GM23248 (cell line): ENCODE measurements around the gene MRGPRD. TPM values are rescaled to one million over a fixed set of nuclear protein-coding genes. Genes with fewer than 3 reads are reported as not detected.

Source experiments
- DNase-seq: peaks from one replicate; pipeline ENCODE4 v3.0.0-alpha.2; 2015
- H2AFZ ChIP-seq: fragments of 200-600 bp; sonication (generic); 2 replicates; pipeline ENCODE4 v1.6.1; 2016; ENCODE audit warnings: antibody characterized with exemption
- H3F3A ChIP-seq: fragments of 200-600 bp; sonication (generic); 2 replicates; pipeline ENCODE4 v1.6.1; 2016; ENCODE audit warnings: mild to moderate bottlenecking, antibody characterized with exemption, mixed run types; ENCODE audit not compliant: insufficient read depth
- H3K27ac ChIP-seq: fragments of 200-600 bp; sonication (generic); 2 replicates; pipeline ENCODE4 v1.5.1; 2016; ENCODE audit warnings: mild to moderate bottlenecking
- H3K27me3 ChIP-seq: fragments of 200-600 bp; sonication (generic); replicated peaks from 2 replicates; pipeline ENCODE4 v1.6.1; 2016; ENCODE audit warnings: mild to moderate bottlenecking; ENCODE audit not compliant: insufficient read depth
- H3K36me3 ChIP-seq: fragments of 200-600 bp; sonication (generic); 2 replicates; pipeline ENCODE4 v1.6.1; 2016; ENCODE audit warnings: low read depth, mild to moderate bottlenecking
- H3K4me1 ChIP-seq: fragments of 200-600 bp; sonication (generic); 2 replicates; pipeline ENCODE4 v1.6.1; 2016; ENCODE audit warnings: mild to moderate bottlenecking; ENCODE audit not compliant: insufficient read depth
- H3K4me2 ChIP-seq: fragments of 200-600 bp; sonication (generic); one replicate; pipeline ENCODE4 v1.6.1; 2016; ENCODE audit warnings: mild to moderate bottlenecking; ENCODE audit not compliant: unreplicated experiment
- H3K4me3 ChIP-seq: fragments of 200-600 bp; sonication (generic); 2 replicates; pipeline ENCODE4 v1.5.1; 2016; ENCODE audit warnings: mild to moderate bottlenecking
- H3K79me2 ChIP-seq: fragments of 200-600 bp; sonication (generic); 2 replicates; pipeline ENCODE4 v1.6.1; 2016; ENCODE audit warnings: mild to moderate bottlenecking; ENCODE audit not compliant: insufficient read depth
- H3K9ac ChIP-seq: fragments of 200-600 bp; sonication (generic); 2 replicates; pipeline ENCODE4 v1.6.1; 2016; ENCODE audit warnings: mild to moderate bottlenecking
- H3K9me2 ChIP-seq: fragments of 200-600 bp; sonication (generic); 2 replicates; pipeline ENCODE4 v1.6.1; 2016; ENCODE audit warnings: mixed run types, mild to moderate bottlenecking, moderate library complexity; ENCODE audit not compliant: insufficient read depth
- H3K9me3 ChIP-seq: fragments of 200-600 bp; sonication (generic); one replicate; pipeline ENCODE4 v1.6.1; 2017; ENCODE audit warnings: low read depth
- H4K20me1 ChIP-seq: fragments of 200-600 bp; sonication (generic); 2 replicates; pipeline ENCODE4 v1.6.0; 2016; ENCODE audit not compliant: insufficient read depth
- EZH2 ChIP-seq: fragments of 200-600 bp; sonication (generic); IDR thresholded peaks from 2 replicates; pipeline ENCODE4 v1.6.1; 2018; ENCODE audit warnings: antibody characterized with exemption, mild to moderate bottlenecking; ENCODE audit not compliant: insufficient read depth, poor library complexity, severe bottlenecking
- EZH2phosphoT487 ChIP-seq: fragments of 200-600 bp; sonication (generic); IDR thresholded peaks from 2 replicates; pipeline ENCODE4 v1.6.1; 2018; ENCODE audit warnings: antibody characterized with exemption, moderate library complexity, mild to moderate bottlenecking, low read depth; ENCODE audit not compliant: insufficient read depth
- WGBS, 2 experiments: methylation state at CpG; one replicate each; pipeline ENCODE4 v1.1.6; 2015 to 2017; ENCODE audit warnings: low lambda C conversion rate in 2 of 2, low coverage in 1 of 2; ENCODE audit errors: missing lambda C conversion rate in 2 of 2; 5-methylcytosine and 5-hydroxymethylcytosine counted together
- in situ Hi-C: fragments of 300-500 bp; cut with MboI; formaldehyde crosslinking; loops from 2 replicates; pipeline ENCODE4 v1.15.0; 2020
- polyA plus RNA-seq: library from polyadenylated mRNA; unstranded; fragments of >200 nt; fragmentation: Nextera tagmentation; extraction: Ambion mirVana; gene quantifications from 2 replicates; pipeline ENCODE4 v1.2.1, GENCODE V29; 2016
- total RNA-seq: library from RNA; depleted of rRNA; stranded (reverse); fragments of >200 nt; shearing (Covaris generic); gene quantifications from 2 replicates; pipeline ENCODE4 v1.2.3, GENCODE V29; 2014

MRGPRD gene
- total and polyA plus RNA-seq, 2 experiments from 2014 or later: not detected

- Histone ChIP-seq H3K79me2 (no peaks in the 10 kb centered on the region), H3K4me2 (no peak overlapping the region), H3K27me3 (no peaks in the 10 kb centered on the region), H3K9ac (no peak overlapping the region), H3K27ac (no peak overlapping the region), H3K9me3 (no peaks in the 10 kb centered on the region), H3F3A (no peaks in the 10 kb centered on the region), H3K36me3 (no peaks in the 10 kb centered on the region), H3K4me3 (no peak overlapping the region), H4K20me1 (no peaks in the 10 kb centered on the region), H3K4me1 (no peaks in the 10 kb centered on the region), H2AFZ (no peak overlapping the region), H3K9me2 (no peaks in the 10 kb centered on the region)
- DNase-seq: peak; percentile 25
- in situ Hi-C loops: no loop called here
- TF ChIP-seq EZH2phosphoT487 (no peak), EZH2 (no peak)
- 7 to 25% methylated on average over 8 to 11 of the region's 12 CpGs for WGBS, 2 experiments
These were observed 24.6 kb downstream of the MRGPRD start for GRCh38 chr11:68956142-68956541.

DNA sequence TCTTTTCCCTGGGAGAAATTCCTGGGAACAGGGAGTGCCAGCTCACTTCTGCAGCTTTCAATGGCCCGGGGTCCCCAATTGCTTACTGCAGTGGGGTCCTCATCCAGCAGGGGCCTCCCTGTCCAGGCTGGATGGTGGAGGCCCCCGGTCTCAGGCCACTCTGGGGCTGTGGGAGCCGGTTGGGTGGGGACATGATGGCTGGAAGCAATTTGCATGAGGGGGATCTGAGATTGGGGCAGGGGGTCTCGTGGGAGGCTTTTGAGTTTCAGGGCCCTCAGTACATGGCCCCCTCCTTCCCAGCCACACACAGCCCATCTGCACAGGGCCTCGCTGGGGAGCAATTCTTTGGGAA lies 25.2 kb downstream of the MRGPRD start:
- Histone ChIP-seq H3K9me3 (no peaks in the 10 kb centered on the region), H3K9ac (no peak overlapping the region), H4K20me1 (no peaks in the 10 kb centered on the region), H3K27me3 (no peaks in the 10 kb centered on the region), H3K79me2 (no peaks in the 10 kb centered on the region), H2AFZ (no peak overlapping the region), H3K27ac (no peak overlapping the region), H3F3A (no peaks in the 10 kb centered on the region), H3K4me1 (no peaks in the 10 kb centered on the region), H3K36me3 (no peaks in the 10 kb centered on the region), H3K9me2 (no peaks in the 10 kb centered on the region), H3K4me3 (no peak overlapping the region), H3K4me2 (no peak overlapping the region)
- no peak for TF ChIP-seq EZH2phosphoT487
- no peak for TF ChIP-seq EZH2
- 25 to 29% methylated on average over 5 of the region's 5 CpGs for WGBS, 2 experiments
- no peak for DNase-seq
- in situ Hi-C loops: no loop called here

GRCh38 chr11:68954836-68955606 lies 25.8 kb downstream of the MRGPRD start:
- Histone ChIP-seq H3K36me3 (no peaks in the 10 kb centered on the region), H3K4me2 (no peak overlapping the region), H3K79me2 (no peaks in the 10 kb centered on the region), H2AFZ (no peak overlapping the region), H4K20me1 (no peaks in the 10 kb centered on the region), H3K9me3 (no peaks in the 10 kb centered on the region), H3K27me3 (no peaks in the 10 kb centered on the region), H3K9me2 (no peaks in the 10 kb centered on the region), H3K4me3 (no peak overlapping the region), H3K27ac (no peak overlapping the region), H3K4me1 (no peaks in the 10 kb centered on the region), H3F3A (no peaks in the 10 kb centered on the region), H3K9ac (no peak overlapping the region)
- DNase-seq: no peak
- no peak for TF ChIP-seq EZH2
- TF ChIP-seq EZH2phosphoT487: no peak
- WGBS, 2 experiments: 62 to 67% methylated on average over 30 of the region's 30 CpGs
- in situ Hi-C loops: no loop called here

GRCh38 chr11:68950762-68951161 lies 30.0 kb downstream of the MRGPRD start:
- Histone ChIP-seq H2AFZ (no peak overlapping the region), H3K4me2 (no peak overlapping the region), H3K4me1 (peaks cover 5% of the 10 kb centered on the region; the same call in 1 of the 2 replicates), H3K9me3 (no peaks in the 10 kb centered on the region), H3K27me3 (no peaks in the 10 kb centered on the region), H3K27ac (no peak overlapping the region), H3K9ac (no peak overlapping the region), H3F3A (peaks cover 2% of the 10 kb centered on the region; the same call in 1 of the 2 replicates), H3K4me3 (no peak overlapping the region), H4K20me1 (no peaks in the 10 kb centered on the region), H3K9me2 (no peaks in the 10 kb centered on the region), H3K79me2 (no peaks in the 10 kb centered on the region), H3K36me3 (no peaks in the 10 kb centered on the region)
- in situ Hi-C loops: no loop called here
- TF ChIP-seq EZH2: no peak
- TF ChIP-seq EZH2phosphoT487: no peak
- WGBS, 2 experiments: 65 to 68% methylated on average over 9 of the region's 9 CpGs
- DNase-seq: no peak
